Measurements from ENCODE around the gene RPP40.
A peak's percentile ranks its signal among the peaks of the same experiment; 100 is the strongest.
"Not testable (repeated sequence)": the region's sequence is repeated elsewhere in the genome, so short reads cannot be mapped to it uniquely, and the experiment has no call there.

The RPP40 gene

GRCh38 chr6:5012519-5012918 lies 8.7 kb upstream of the RPP40 start:
- DNase-seq: no peak

GRCh38 chr6:5011346-5011745 lies 7.5 kb upstream of the RPP40 start:
- no peak for DNase-seq

- DNase-seq: no peak
These were observed 3.7 kb upstream of the RPP40 start for GRCh38 chr6:5007531-5007930.

GRCh38 chr6:5006222-5006621 lies 2.4 kb upstream of the RPP40 start:
- DNase-seq: no peak

- DNase-seq: not testable (repeated sequence)
These were observed 1.2 kb upstream of the RPP40 start for GRCh38 chr6:5005038-5005433.

- DNase-seq: no peak
These were observed 668 bp upstream of the RPP40 start for GRCh38 chr6:5004373-5005037.

GRCh38 chr6:4999586-4999985 lies 4.3 kb downstream of the RPP40 start:
- DNase-seq: no peak

GRCh38 chr6:4997862-4998261 lies 6.0 kb downstream of the RPP40 start:
- DNase-seq: no peak

GRCh38 chr6:4994741-4995140 lies 9.1 kb downstream of the RPP40 start:
- no peak for DNase-seq

- no peak for DNase-seq
These were observed 16.4 kb downstream of the RPP40 start for GRCh38 chr6:4987432-4987831.

- no peak for DNase-seq
These were observed 16.8 kb downstream of the RPP40 start for GRCh38 chr6:4986999-4987398.

GRCh38 chr6:4983322-4983721 lies 20.5 kb downstream of the RPP40 start:
- no peak for DNase-seq

- no peak for DNase-seq
These were observed 22.1 kb downstream of the RPP40 start for GRCh38 chr6:4981761-4982160.

- DNase-seq: no peak
These were observed 24.4 kb downstream of the RPP40 start for GRCh38 chr6:4979426-4979825.

- peak; percentile 10 for DNase-seq
These were observed 26.4 kb downstream of the RPP40 start for GRCh38 chr6:4977468-4977867.

GRCh38 chr6:4975506-4975905 lies 28.3 kb downstream of the RPP40 start:
- no peak for DNase-seq

GRCh38 chr6:4974962-4975361 lies 28.9 kb downstream of the RPP40 start:
- DNase-seq: no peak

GRCh38 chr6:4973982-4974745 lies 29.7 kb downstream of the RPP40 start:
- DNase-seq: no peak

- DNase-seq: no peak
These were observed 30.4 kb downstream of the RPP40 start for GRCh38 chr6:4973415-4973814.

- DNase-seq: no peak
These were observed 31.4 kb downstream of the RPP40 start for GRCh38 chr6:4972438-4972837.

GRCh38 chr6:4971851-4972250 lies 32.0 kb downstream of the RPP40 start:
- DNase-seq: no peak

- no peak for DNase-seq
These were observed 33.0 kb downstream of the RPP40 start for GRCh38 chr6:4970739-4971395.

- DNase-seq: no peak
These were observed 34.1 kb downstream of the RPP40 start for GRCh38 chr6:4969609-4970285.
